ENCODE results near the gene ZNF668.

DNA sequence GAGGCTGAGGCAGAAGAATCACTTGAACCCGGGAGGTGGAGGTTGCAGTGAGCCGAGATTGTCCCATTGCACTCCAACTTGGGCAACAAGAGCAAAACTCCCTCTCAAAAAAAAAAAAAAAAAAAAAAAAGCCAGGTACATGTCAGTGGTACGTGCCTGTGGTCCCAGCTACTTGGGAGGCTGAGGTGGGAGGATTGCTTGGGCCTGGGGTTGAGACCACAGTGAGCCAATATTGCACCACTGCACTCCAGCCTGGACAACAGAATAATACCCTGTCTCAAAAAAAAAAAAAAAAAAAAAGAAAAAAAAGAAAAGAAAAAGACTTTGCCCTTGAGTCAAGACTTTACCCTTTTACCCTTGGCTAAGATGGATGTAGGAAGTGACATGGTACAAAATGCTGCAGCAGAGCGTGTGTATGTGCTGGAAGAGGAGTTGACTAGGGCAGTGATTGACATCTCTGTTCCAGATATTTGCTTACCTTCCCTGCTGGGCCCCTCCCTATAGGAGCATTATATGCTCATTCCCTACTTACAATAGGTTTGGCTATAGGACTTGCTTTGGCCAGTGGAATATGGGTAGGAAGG is 30.1 kb downstream of the ZNF668 start:
- no peak for TF ChIP-seq POLR2A (IDR thresholded peaks at IDR 0.05)
- TF ChIP-seq, protein P1, sequence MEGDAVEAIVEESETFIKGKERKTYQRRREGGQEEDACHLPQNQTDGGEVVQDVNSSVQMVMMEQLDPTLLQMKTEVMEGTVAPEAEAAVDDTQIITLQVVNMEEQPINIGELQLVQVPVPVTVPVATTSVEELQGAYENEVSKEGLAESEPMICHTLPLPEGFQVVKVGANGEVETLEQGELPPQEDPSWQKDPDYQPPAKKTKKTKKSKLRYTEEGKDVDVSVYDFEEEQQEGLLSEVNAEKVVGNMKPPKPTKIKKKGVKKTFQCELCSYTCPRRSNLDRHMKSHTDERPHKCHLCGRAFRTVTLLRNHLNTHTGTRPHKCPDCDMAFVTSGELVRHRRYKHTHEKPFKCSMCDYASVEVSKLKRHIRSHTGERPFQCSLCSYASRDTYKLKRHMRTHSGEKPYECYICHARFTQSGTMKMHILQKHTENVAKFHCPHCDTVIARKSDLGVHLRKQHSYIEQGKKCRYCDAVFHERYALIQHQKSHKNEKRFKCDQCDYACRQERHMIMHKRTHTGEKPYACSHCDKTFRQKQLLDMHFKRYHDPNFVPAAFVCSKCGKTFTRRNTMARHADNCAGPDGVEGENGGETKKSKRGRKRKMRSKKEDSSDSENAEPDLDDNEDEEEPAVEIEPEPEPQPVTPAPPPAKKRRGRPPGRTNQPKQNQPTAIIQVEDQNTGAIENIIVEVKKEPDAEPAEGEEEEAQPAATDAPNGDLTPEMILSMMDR (IDR thresholded peaks at IDR 0.05), result no peak
